OCI-LY7 (cell line): ENCODE data around the gene ZNF777. TPM values are rescaled to one million over a fixed set of nuclear protein-coding genes. Genes with fewer than 3 reads are reported as not detected.

Experiments
- BruUV-seq: library from RNA; stranded (reverse); fragments of 400-500 nt; replicated peaks from 2 replicates; lab custom pipeline; 2021; lab: Mats Ljungman, UMichigan
- CTCF ChIA-PET: fragments of 300-600 bp; sonication (Branson Sonifier 250); formaldehyde crosslinking; loops from one replicate; lab custom pipeline; 2022; ENCODE audit warnings: antibody characterized with exemption; ENCODE audit not compliant: unreplicated experiment; lab: Charles Lee
- POLR2A ChIA-PET: fragments of 300-600 bp; sonication (Branson Sonifier 250); formaldehyde crosslinking; loops from one replicate; lab custom pipeline; 2022; ENCODE audit warnings: antibody characterized with exemption; lab: Charles Lee
- DNase-seq: peaks from one replicate; pipeline ENCODE4 v3.0.0-alpha.2; 2015; ENCODE audit warnings: low spot score
- H2AFZ ChIP-seq: fragments of 200-600 bp; sonication (generic), shearing (Covaris generic); 2 replicates; pipeline ENCODE4 v1.6.1; 2014; ENCODE audit warnings: mild to moderate bottlenecking, antibody characterized with exemption, low read length, moderate library complexity
- H3K27ac ChIP-seq: fragments of 200-600 bp; sonication (generic); 2 replicates; pipeline ENCODE4 v1.5.1; 2014; ENCODE audit warnings: mixed run types, low read depth, mild to moderate bottlenecking, moderate library complexity, low read length, inconsistent platforms; ENCODE audit not compliant: poor library complexity, severe bottlenecking
- H3K36me3 ChIP-seq: fragments of 200-600 bp; sonication (generic); 2 replicates; pipeline ENCODE4 v1.6.1; 2014; ENCODE audit warnings: mild to moderate bottlenecking, antibody characterized with exemption, low read length, moderate library complexity, mixed read lengths; ENCODE audit not compliant: insufficient read depth
- H3K4me1 ChIP-seq: fragments of 200-600 bp; sonication (generic); 2 replicates; pipeline ENCODE4 v1.5.1; 2014; ENCODE audit warnings: mild to moderate bottlenecking, low read length; ENCODE audit not compliant: insufficient read depth, poor library complexity, severe bottlenecking
- H3K4me2 ChIP-seq: fragments of 200-600 bp; sonication (generic); 2 replicates; pipeline ENCODE4 v1.6.1; 2014; ENCODE audit warnings: mild to moderate bottlenecking, low read length
- H3K4me3 ChIP-seq: fragments of 200-600 bp; sonication (generic); 2 replicates; pipeline ENCODE4 v1.5.1; 2014; ENCODE audit warnings: mild to moderate bottlenecking, low read depth, low read length; ENCODE audit not compliant: poor library complexity, severe bottlenecking
- H3K79me2 ChIP-seq: fragments of 200-600 bp; sonication (generic); 2 replicates; pipeline ENCODE4 v1.6.1; 2016; ENCODE audit warnings: low read depth, mild to moderate bottlenecking, low read length, moderate library complexity, mixed read lengths; ENCODE audit not compliant: insufficient read depth
- H3K9me2 ChIP-seq: fragments of 200-600 bp; sonication (generic); 2 replicates; pipeline ENCODE4 v1.6.1; 2016; ENCODE audit warnings: mild to moderate bottlenecking, low read length, mixed read lengths; ENCODE audit not compliant: insufficient read depth
- H3K9me3 ChIP-seq: fragments of 200-600 bp; sonication (generic); 2 replicates; pipeline ENCODE4 v1.6.1; 2014; ENCODE audit warnings: mild to moderate bottlenecking, mixed run types, low read length, mixed read lengths
- H4K20me1 ChIP-seq: fragments of 200-600 bp; sonication (generic); 2 replicates; pipeline ENCODE4 v1.6.1; 2014; ENCODE audit warnings: mild to moderate bottlenecking, antibody characterized with exemption, low read length, moderate library complexity, mixed read lengths; ENCODE audit not compliant: insufficient read depth
- CTCF ChIP-seq: fragments of 200-600 bp; sonication (generic); conservative IDR thresholded peaks from 2 replicates; pipeline ENCODE4 v1.5.1; 2014; ENCODE audit warnings: mild to moderate bottlenecking, antibody characterized with exemption, low read length, moderate library complexity, mixed read lengths
- EZH2phosphoT487 ChIP-seq: fragments of 200-600 bp; sonication (generic); IDR thresholded peaks from 2 replicates; pipeline ENCODE4 v1.6.1; 2018; ENCODE audit warnings: low read depth, borderline replicate concordance, mild to moderate bottlenecking, mixed run types, antibody characterized with exemption, low read length, moderate library complexity, mixed read lengths
- intact Hi-C: fragments of 100-400 bp; cut with micrococcal nuclease; formaldehyde crosslinking; loops from one replicate; pipeline ENCODE4 v1.10.0; 2022; ENCODE audit not compliant: unreplicated experiment
- total RNA-seq, 2 experiments: library from RNA; depleted of rRNA in 1 of 2; stranded (reverse); fragments of >200 nt in 1 of 2; shearing (Covaris generic) in 1 of 2; gene quantifications; 2 replicates each; pipeline ENCODE4 v1.2.3, GENCODE V29; 2014 to 2022

Gene ZNF777
- total RNA-seq, 2 experiments from 2014 or later, result 5.2 to 9.5 TPM

- Histone ChIP-seq H3K36me3 (peaks cover 33% of the 10 kb centered on the region), H3K4me2 (no peak overlapping the region), H3K9me3 (no peaks in the 10 kb centered on the region), H3K4me3 (no peak overlapping the region), H3K9me2 (no peaks in the 10 kb centered on the region), H3K79me2 (no peaks in the 10 kb centered on the region), H3K4me1 (no peaks in the 10 kb centered on the region), H4K20me1 (no peaks in the 10 kb centered on the region), H2AFZ (no peak overlapping the region), H3K27ac (no peak overlapping the region)
- intact Hi-C loops, result no loop called here
- DNase-seq, result no peak
- BruUV-seq, result no TSS peak
- ChIA-PET CTCF (interaction anchor here (0.5 kb wide), 1 partner anchor 194 kb away, joined by 6 read pairs; no protein-coding TSS in a partner anchor), POLR2A (interaction anchor here (0.5 kb wide), 1 partner anchor 1714 kb away, joined by 3 read pairs; no protein-coding TSS in a partner anchor)
- TF ChIP-seq CTCF, result no peak
- TF ChIP-seq EZH2phosphoT487, result no peak
These were observed 28.7 kb downstream of the ZNF777 start for GRCh38 chr7:149432121-149432691.

- no TSS peak for BruUV-seq
- TF ChIP-seq CTCF (no peak), EZH2phosphoT487 (no peak)
- no peaks in the 10 kb centered on the region for H4K20me1 ChIP-seq
- ChIA-PET POLR2A (interaction anchor here (0.5 to 0.6 kb wide), 2 partner anchors 46 to 1713 kb away, joined by 3 to 4 read pairs; no protein-coding TSS in a partner anchor), CTCF (no interaction called here)
- H3K9me2 ChIP-seq, result no peaks in the 10 kb centered on the region
- no peaks in the 10 kb centered on the region for H3K4me1 ChIP-seq
- H3K4me3 ChIP-seq, result no peak overlapping the region
- no peak for DNase-seq
- intact Hi-C loops, result no loop called here
- no peak overlapping the region for H3K27ac ChIP-seq
- peaks cover 33% of the 10 kb centered on the region for H3K36me3 ChIP-seq
- no peak overlapping the region for H3K4me2 ChIP-seq
- no peaks in the 10 kb centered on the region for H3K79me2 ChIP-seq
- no peak overlapping the region for H2AFZ ChIP-seq
- no peaks in the 10 kb centered on the region for H3K9me3 ChIP-seq
These were observed 29.3 kb downstream of the ZNF777 start for GRCh38 chr7:149431486-149432120.

GRCh38 chr7:149430192-149430591 lies 30.7 kb downstream of the ZNF777 start:
- Histone ChIP-seq H3K9me3 (no peaks in the 10 kb centered on the region), H3K27ac (no peak overlapping the region), H3K36me3 (peaks cover 31% of the 10 kb centered on the region), H3K9me2 (no peaks in the 10 kb centered on the region), H3K4me2 (no peak overlapping the region), H2AFZ (no peak overlapping the region), H3K4me1 (no peaks in the 10 kb centered on the region), H3K4me3 (no peak overlapping the region), H4K20me1 (no peaks in the 10 kb centered on the region), H3K79me2 (no peaks in the 10 kb centered on the region)
- no peak for DNase-seq
- no TSS peak for BruUV-seq
- ChIA-PET POLR2A (interaction anchor here (0.6 to 1.3 kb wide), 4 partner anchors 8 to 1134 kb away, joined by 3 to 6 read pairs (median 4); no protein-coding TSS in a partner anchor), CTCF (no interaction called here)
- TF ChIP-seq CTCF (no peak), EZH2phosphoT487 (no peak)
- intact Hi-C loops, result no loop called here
